GM12874 (cell line): ENCODE measurements around the gene MYBPC2.

Experiments
- CTCF ChIP-seq: IDR thresholded peaks from 2 replicates; pipeline ENCODE4 v1.5.1; 2011; ENCODE audit warnings: low read depth, mild to moderate bottlenecking, control low read depth, low read length, moderate library complexity; ENCODE audit not compliant: insufficient read depth

The MYBPC2 gene

GRCh38 chr19:50435221-50435620 lies 2.5 kb downstream of the MYBPC2 start:
- TF ChIP-seq CTCF, result no peak

GRCh38 chr19:50435627-50436026 lies 2.9 kb downstream of the MYBPC2 start:
- TF ChIP-seq CTCF, result no peak

GRCh38 chr19:50437862-50438449 lies 5.3 kb downstream of the MYBPC2 start:
- TF ChIP-seq CTCF, result no peak

GRCh38 chr19:50444059-50444458 lies 11.4 kb downstream of the MYBPC2 start:
- TF ChIP-seq CTCF, result no peak

- TF ChIP-seq CTCF, result no peak
Observed at GRCh38 chr19:50447053-50447452, 14.4 kb downstream of the MYBPC2 start.

- no peak for TF ChIP-seq CTCF
Observed at GRCh38 chr19:50447750-50448149, 15.1 kb downstream of the MYBPC2 start.

GRCh38 chr19:50449236-50449899 lies 16.7 kb downstream of the MYBPC2 start:
- TF ChIP-seq CTCF, result no peak
